Endothelial cell of umbilical vein (primary cell): Measurements from ENCODE around the gene LOXL1.

ENCODE experiments used
- EZH2 ChIP-seq: IDR thresholded peaks from 2 replicates; pipeline ENCODE4 v1.6.1; 2012; ENCODE audit warnings: borderline replicate concordance, low read depth, mild to moderate bottlenecking, moderate library complexity, low read length, inconsistent platforms; ENCODE audit not compliant: severe bottlenecking
- POLR2AphosphoS5 ChIP-seq: IDR thresholded peaks from 2 replicates; pipeline ENCODE4 v1.6.1; 2012; ENCODE audit warnings: low read depth, mild to moderate bottlenecking, control low read depth, low read length, moderate library complexity; ENCODE audit not compliant: insufficient read depth
- TF ChIP-seq, protein P1 (sequence below), 2 donors: IDR thresholded peaks; 1 replicate in 1 of 2; 2 replicates in 1 of 2; pipeline ENCODE4 v1.5.1; 2011; ENCODE audit warnings: low read length in 2 of 2, mild to moderate bottlenecking in 2 of 2, moderate library complexity in 2 of 2, control low read depth in 1 of 2, inconsistent platforms in 1 of 2, low read depth in 1 of 2; ENCODE audit not compliant: insufficient read depth in 1 of 2; ENCODE audit errors: extremely low read depth in 1 of 2

DNA sequence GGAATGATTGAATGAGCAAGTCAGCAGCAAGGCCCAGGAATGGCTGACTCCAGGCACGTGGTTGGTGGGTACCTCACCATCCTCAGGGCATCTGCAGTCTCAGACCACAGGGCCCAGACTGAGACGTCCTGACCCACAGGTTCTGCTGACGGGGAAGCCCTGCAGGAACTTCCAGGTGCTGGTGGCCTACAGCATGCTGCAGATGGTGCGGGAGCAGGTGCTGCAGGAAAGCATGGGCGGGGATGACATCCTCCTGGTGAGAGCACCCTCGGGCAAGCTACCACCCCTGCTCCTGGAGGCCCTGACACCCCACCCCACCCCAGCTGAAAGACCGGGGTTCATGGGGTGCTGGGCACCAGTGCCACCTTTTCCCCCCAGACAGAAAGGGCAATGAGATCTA, 38.8 kb upstream of the LOXL1 start:
- TF ChIP-seq EZH2 (no peak), POLR2AphosphoS5 (no peak)
- TF ChIP-seq, protein P1, sequence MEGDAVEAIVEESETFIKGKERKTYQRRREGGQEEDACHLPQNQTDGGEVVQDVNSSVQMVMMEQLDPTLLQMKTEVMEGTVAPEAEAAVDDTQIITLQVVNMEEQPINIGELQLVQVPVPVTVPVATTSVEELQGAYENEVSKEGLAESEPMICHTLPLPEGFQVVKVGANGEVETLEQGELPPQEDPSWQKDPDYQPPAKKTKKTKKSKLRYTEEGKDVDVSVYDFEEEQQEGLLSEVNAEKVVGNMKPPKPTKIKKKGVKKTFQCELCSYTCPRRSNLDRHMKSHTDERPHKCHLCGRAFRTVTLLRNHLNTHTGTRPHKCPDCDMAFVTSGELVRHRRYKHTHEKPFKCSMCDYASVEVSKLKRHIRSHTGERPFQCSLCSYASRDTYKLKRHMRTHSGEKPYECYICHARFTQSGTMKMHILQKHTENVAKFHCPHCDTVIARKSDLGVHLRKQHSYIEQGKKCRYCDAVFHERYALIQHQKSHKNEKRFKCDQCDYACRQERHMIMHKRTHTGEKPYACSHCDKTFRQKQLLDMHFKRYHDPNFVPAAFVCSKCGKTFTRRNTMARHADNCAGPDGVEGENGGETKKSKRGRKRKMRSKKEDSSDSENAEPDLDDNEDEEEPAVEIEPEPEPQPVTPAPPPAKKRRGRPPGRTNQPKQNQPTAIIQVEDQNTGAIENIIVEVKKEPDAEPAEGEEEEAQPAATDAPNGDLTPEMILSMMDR (IDR thresholded peaks at IDR 0.05; ENCODE audit: extremely low read depth in 1 of 2, insufficient read depth in 1 of 2, low read depth in 1 of 2, low read length in 2 of 2): no peak
